ENCODE results near the gene RGS4. TPM values are rescaled to one million over a fixed set of nuclear protein-coding genes. Genes with fewer than 3 reads are reported as not detected.

The RGS4 gene
- total RNA-seq, 4 donors from 2014 or later = 3.2 to 44.1 (median 20.4) TPM

GRCh38 chr1:163054181-163054591 is 15.0 kb upstream of the RGS4 start:
- TF ChIP-seq CTCF (IDR thresholded peaks at IDR 0.05) = no peak
- ATAC-seq (ENCODE audit: low FRiP score) (no peak), DNase-seq (ENCODE audit: low spot score) (no peak)

- DNase-seq (ENCODE audit: low spot score) = no peak
- ATAC-seq (ENCODE audit: low FRiP score) = peak; percentile 87
- no peak for TF ChIP-seq CTCF (IDR thresholded peaks at IDR 0.05)
These were observed 14.2 kb upstream of the RGS4 start for GRCh38 chr1:163055005-163055404.

- ATAC-seq (ENCODE audit: low FRiP score) (no peak), DNase-seq (ENCODE audit: low spot score) (no peak)
- TF ChIP-seq CTCF (IDR thresholded peaks at IDR 0.05) = no peak
These were observed 13.6 kb upstream of the RGS4 start for GRCh38 chr1:163055531-163055930.

GRCh38 chr1:163056831-163057230 is 12.3 kb upstream of the RGS4 start:
- TF ChIP-seq CTCF (IDR thresholded peaks at IDR 0.05) = no peak
- no peak for DNase-seq (ENCODE audit: low spot score)
- peak; percentile 37 for ATAC-seq (ENCODE audit: low FRiP score)

- no peak for TF ChIP-seq CTCF (IDR thresholded peaks at IDR 0.05)
- ATAC-seq (ENCODE audit: low FRiP score) = no peak
- no peak for DNase-seq (ENCODE audit: low spot score)
These were observed 8.7 kb upstream of the RGS4 start for GRCh38 chr1:163060343-163061007.

- ATAC-seq (ENCODE audit: low FRiP score) = no peak
- no peak for DNase-seq (ENCODE audit: low spot score)
- no peak for TF ChIP-seq CTCF (IDR thresholded peaks at IDR 0.05)
These were observed 6.0 kb upstream of the RGS4 start for GRCh38 chr1:163063143-163063542.

GRCh38 chr1:163063610-163064009 is 5.6 kb upstream of the RGS4 start:
- no peak for ATAC-seq (ENCODE audit: low FRiP score)
- no peak for DNase-seq (ENCODE audit: low spot score)
- TF ChIP-seq CTCF (IDR thresholded peaks at IDR 0.05) = no peak

Data from omental fat pad (tissue), 4 donors.